ENCODE results near the gene GAB1.

DNA sequence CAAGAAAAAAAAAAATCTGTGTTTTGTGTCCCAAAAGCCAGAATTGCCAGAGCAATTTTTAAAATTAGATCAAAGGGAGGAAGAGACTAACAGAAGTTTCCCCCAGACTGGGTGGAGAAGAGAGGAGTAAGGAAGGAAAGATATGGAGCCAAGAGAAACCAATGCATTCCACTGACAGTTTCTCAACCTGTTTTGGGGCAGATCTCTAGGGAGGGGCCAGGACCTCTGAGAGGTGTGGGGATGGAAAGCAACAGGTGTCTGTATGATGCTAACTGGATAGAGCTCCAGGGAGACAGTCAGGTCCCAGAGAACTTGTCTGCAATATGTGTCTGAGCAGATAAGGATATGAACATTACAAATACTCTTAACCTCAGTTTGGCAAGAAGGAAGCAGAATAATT, 22.7 kb upstream of the GAB1 start:
- no peak for TF ChIP-seq EZH2 (IDR thresholded peaks at IDR 0.05)
- TF ChIP-seq POLR2AphosphoS5 (IDR thresholded peaks at IDR 0.05; ENCODE audit: borderline replicate concordance, low read depth, low read length), result no peak
